CD14-positive monocyte (primary cell): ENCODE data around the gene RGS16. TPM values are rescaled to one million over a fixed set of nuclear protein-coding genes. Genes with fewer than 3 reads are reported as not detected.

ENCODE experiments used
- DNase-seq, 3 donors: peaks; one replicate each; pipeline ENCODE4 v3.0.0-alpha.2; 2011 to 2022
- H2AFZ ChIP-seq: 2 replicates; pipeline ENCODE4 v1.6.0; 2012; ENCODE audit warnings: mild to moderate bottlenecking, low read depth, low read length, inconsistent platforms; ENCODE audit not compliant: insufficient read depth, poor library complexity, severe bottlenecking
- H3K27ac ChIP-seq, 2 donors: 1 replicate in 1 of 2; 2 replicates in 1 of 2; pipeline ENCODE4 v1.5.1; 2012 to 2013; ENCODE audit warnings: low read length in 2 of 2, control low read depth in 1 of 2, inconsistent platforms in 1 of 2, low read depth in 1 of 2, mild to moderate bottlenecking in 1 of 2
- H3K27me3 ChIP-seq, 2 donors: one replicate each; pipeline versions ENCODE4 v1.6.0 to v1.6.1; 2011 to 2013; ENCODE audit warnings: low read length in 2 of 2; ENCODE audit not compliant: control insufficient read depth in 2 of 2, insufficient read depth in 2 of 2
- H3K36me3 ChIP-seq, 2 donors: replicated peaks in 1 of 2; 1 replicate in 1 of 2; 2 replicates in 1 of 2; pipeline versions ENCODE4 v1.5.1 to v1.6.1; 2012 to 2013; ENCODE audit warnings: low read length in 2 of 2, control low read depth in 1 of 2, inconsistent platforms in 1 of 2, mild to moderate bottlenecking in 1 of 2; ENCODE audit not compliant: insufficient read depth in 2 of 2, control insufficient read depth in 1 of 2
- H3K4me1 ChIP-seq, 2 donors: 1 replicate in 1 of 2; 2 replicates in 1 of 2; pipeline versions ENCODE4 v1.5.1 to v1.6.1; 2012 to 2013; ENCODE audit warnings: low read length in 2 of 2, control low read depth in 1 of 2, inconsistent platforms in 1 of 2, mild to moderate bottlenecking in 1 of 2, moderate library complexity in 1 of 2; ENCODE audit not compliant: insufficient read depth in 2 of 2, control insufficient read depth in 1 of 2
- H3K4me2 ChIP-seq: replicated peaks from 2 replicates; pipeline ENCODE3; 2012; ENCODE audit warnings: low read length, moderate library complexity, mild to moderate bottlenecking; ENCODE audit not compliant: poor library complexity, severe bottlenecking; ENCODE audit errors: extremely low read depth
- H3K4me3 ChIP-seq, 3 experiments: fragments of 200-600 bp in 1 of 3; sonication (generic) in 1 of 3; replicated peaks in 1 of 3; 1 replicate in 2 of 3; 2 replicates in 1 of 3; pipeline ENCODE4 v1.5.1; 2011 to 2013; ENCODE audit warnings: low read length in 3 of 3, mild to moderate bottlenecking in 3 of 3, control low read depth in 2 of 3, low read depth in 2 of 3, inconsistent platforms in 1 of 3, moderate library complexity in 1 of 3
- H3K79me2 ChIP-seq: 2 replicates; pipeline ENCODE4 v1.6.0; 2012; ENCODE audit warnings: mild to moderate bottlenecking, control low read depth, inconsistent platforms, low read length, moderate library complexity; ENCODE audit not compliant: insufficient read depth
- H3K9ac ChIP-seq: 2 replicates; pipeline ENCODE4 v1.6.0; 2017; ENCODE audit warnings: low read length, mild to moderate bottlenecking; ENCODE audit not compliant: insufficient read depth, poor library complexity, severe bottlenecking
- H3K9me3 ChIP-seq, 2 donors: replicated peaks in 1 of 2; 1 replicate in 1 of 2; 2 replicates in 1 of 2; pipeline versions ENCODE4 v1.5.1 to v1.6.1; 2012 to 2013; ENCODE audit warnings: low read length in 2 of 2, control low read depth in 1 of 2; ENCODE audit not compliant: control insufficient read depth in 1 of 2, insufficient read depth in 1 of 2
- H4K20me1 ChIP-seq: 2 replicates; pipeline ENCODE4 v1.6.0; 2012; ENCODE audit warnings: mild to moderate bottlenecking, low read length, control low read depth, moderate library complexity; ENCODE audit not compliant: insufficient read depth
- H3K27ac Mint-ChIP-seq, 7 donors: one replicate each; pipeline ENCODE4 v1.8.0; 2020; ENCODE audit warnings: mild to moderate bottlenecking in 7 of 7, mixed read lengths in 7 of 7, moderate library complexity in 6 of 7, inconsistent platforms in 2 of 7
- H3K27me3 Mint-ChIP-seq, 3 donors: one replicate each; pipeline ENCODE4 v1.8.0; 2021 to 2022; ENCODE audit warnings: low read depth in 3 of 3, mild to moderate bottlenecking in 3 of 3, mixed read lengths in 3 of 3, moderate library complexity in 3 of 3, inconsistent platforms in 1 of 3
- H3K36me3 Mint-ChIP-seq, 2 donors: one replicate each; pipeline ENCODE4 v1.8.0; 2020; ENCODE audit warnings: mixed read lengths in 2 of 2, inconsistent platforms in 1 of 2, mild to moderate bottlenecking in 1 of 2
- H3K4me1 Mint-ChIP-seq: one replicate; pipeline ENCODE4 v1.8.0; 2020; ENCODE audit warnings: mild to moderate bottlenecking, mixed read lengths
- H3K4me3 Mint-ChIP-seq, 2 donors: one replicate each; pipeline ENCODE4 v1.8.0; 2020; ENCODE audit warnings: mild to moderate bottlenecking in 2 of 2, mixed read lengths in 2 of 2, moderate library complexity in 1 of 2
- H3K9me3 Mint-ChIP-seq, 7 donors: one replicate each; pipeline ENCODE4 v1.8.0; 2020 to 2022; ENCODE audit warnings: mixed read lengths in 7 of 7, mild to moderate bottlenecking in 6 of 7, moderate library complexity in 6 of 7, inconsistent platforms in 2 of 7
- WGBS: methylation state at CpG from one replicate; pipeline ENCODE4 v1.1.5; 2013; ENCODE audit warnings: missing lambda C conversion rate; ENCODE audit not compliant: insufficient coverage; 5-methylcytosine and 5-hydroxymethylcytosine counted together
- intact Hi-C, 2 donors: fragments of 100-400 bp; cut with micrococcal nuclease; formaldehyde crosslinking; loops; one replicate each; pipeline versions ENCODE4 v1.15.0 to v1.15.1; 2023
- polyA plus RNA-seq, 3 donors: library from polyadenylated mRNA; depleted of rRNA in 1 of 3; unstranded in 2 of 3; stranded (reverse) in 1 of 3; fragments of 300-500 nt in 2 of 3; fragments of >200 nt in 1 of 3; fragmentation: Illumina TruSeq in 2 of 3; gene quantifications; 1 replicate in 2 of 3; 2 replicates in 1 of 3; pipeline ENCODE4 v1.2.3, GENCODE V29; 2012 to 2021
- TF ChIP-seq, protein P1 (sequence below): fragments of 200-600 bp; IDR thresholded peaks from one replicate; pipeline ENCODE4 v1.8.0; 2022; ENCODE audit warnings: antibody characterized with exemption, mild to moderate bottlenecking

RGS16 gene
- polyA plus RNA-seq, 3 donors: 0.07 to 0.44 TPM; not detected in 1

DNA sequence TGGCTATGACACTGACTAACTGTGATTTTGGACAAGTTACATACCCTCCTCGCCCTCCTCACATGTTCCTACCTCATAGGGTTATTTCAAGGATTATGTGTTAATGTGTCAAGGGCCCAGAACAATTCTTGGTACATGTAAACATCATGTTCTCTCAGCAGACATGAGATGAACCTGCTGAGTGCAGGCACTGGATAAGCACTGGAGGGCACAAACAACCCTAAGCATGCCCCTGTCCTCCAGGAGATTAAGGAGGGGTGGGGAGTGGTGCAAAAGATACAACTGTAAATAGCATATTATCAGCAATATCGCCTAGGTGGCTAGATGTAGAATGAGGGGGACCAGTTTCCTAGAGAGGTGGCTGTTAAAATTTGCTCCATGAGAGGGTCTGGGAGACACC is 17.7 kb upstream of the RGS16 start:
- H3K9me3 ChIP-seq: peaks cover 4 to 5% of the 10 kb centered on the region in 2 donors
- intact Hi-C loops: no loop called here
- Mint-ChIP-seq H3K4me1 (no peaks in the 10 kb centered on the region), H3K9me3 (peaks cover 3 to 13% (median 8%) of the 10 kb centered on the region in 7 donors), H3K36me3 (no peaks in the 10 kb centered on the region), H3K4me3 (no peak overlapping the region), H3K27ac (no peak overlapping the region), H3K27me3 (peaks cover 25 to 32% (median 31%) of the 10 kb centered on the region in 3 donors)
- H3K4me2 ChIP-seq: no peak overlapping the region
- no peaks in the 10 kb centered on the region for H3K36me3 ChIP-seq
- H4K20me1 ChIP-seq: no peaks in the 10 kb centered on the region
- H3K27ac ChIP-seq: no peak overlapping the region
- H3K79me2 ChIP-seq: no peaks in the 10 kb centered on the region
- no peaks in the 10 kb centered on the region for H3K4me1 ChIP-seq
- DNase-seq: no peak
- TF ChIP-seq, protein P1, sequence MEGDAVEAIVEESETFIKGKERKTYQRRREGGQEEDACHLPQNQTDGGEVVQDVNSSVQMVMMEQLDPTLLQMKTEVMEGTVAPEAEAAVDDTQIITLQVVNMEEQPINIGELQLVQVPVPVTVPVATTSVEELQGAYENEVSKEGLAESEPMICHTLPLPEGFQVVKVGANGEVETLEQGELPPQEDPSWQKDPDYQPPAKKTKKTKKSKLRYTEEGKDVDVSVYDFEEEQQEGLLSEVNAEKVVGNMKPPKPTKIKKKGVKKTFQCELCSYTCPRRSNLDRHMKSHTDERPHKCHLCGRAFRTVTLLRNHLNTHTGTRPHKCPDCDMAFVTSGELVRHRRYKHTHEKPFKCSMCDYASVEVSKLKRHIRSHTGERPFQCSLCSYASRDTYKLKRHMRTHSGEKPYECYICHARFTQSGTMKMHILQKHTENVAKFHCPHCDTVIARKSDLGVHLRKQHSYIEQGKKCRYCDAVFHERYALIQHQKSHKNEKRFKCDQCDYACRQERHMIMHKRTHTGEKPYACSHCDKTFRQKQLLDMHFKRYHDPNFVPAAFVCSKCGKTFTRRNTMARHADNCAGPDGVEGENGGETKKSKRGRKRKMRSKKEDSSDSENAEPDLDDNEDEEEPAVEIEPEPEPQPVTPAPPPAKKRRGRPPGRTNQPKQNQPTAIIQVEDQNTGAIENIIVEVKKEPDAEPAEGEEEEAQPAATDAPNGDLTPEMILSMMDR: no peak
- peaks cover 15 to 24% of the 10 kb centered on the region in 2 donors for H3K27me3 ChIP-seq
- H2AFZ ChIP-seq: no peak overlapping the region
- no peak overlapping the region for H3K4me3 ChIP-seq
- H3K9ac ChIP-seq: no peak overlapping the region
- no CpG with 5 or more reads among the region's 2 CpGs for WGBS

DNA sequence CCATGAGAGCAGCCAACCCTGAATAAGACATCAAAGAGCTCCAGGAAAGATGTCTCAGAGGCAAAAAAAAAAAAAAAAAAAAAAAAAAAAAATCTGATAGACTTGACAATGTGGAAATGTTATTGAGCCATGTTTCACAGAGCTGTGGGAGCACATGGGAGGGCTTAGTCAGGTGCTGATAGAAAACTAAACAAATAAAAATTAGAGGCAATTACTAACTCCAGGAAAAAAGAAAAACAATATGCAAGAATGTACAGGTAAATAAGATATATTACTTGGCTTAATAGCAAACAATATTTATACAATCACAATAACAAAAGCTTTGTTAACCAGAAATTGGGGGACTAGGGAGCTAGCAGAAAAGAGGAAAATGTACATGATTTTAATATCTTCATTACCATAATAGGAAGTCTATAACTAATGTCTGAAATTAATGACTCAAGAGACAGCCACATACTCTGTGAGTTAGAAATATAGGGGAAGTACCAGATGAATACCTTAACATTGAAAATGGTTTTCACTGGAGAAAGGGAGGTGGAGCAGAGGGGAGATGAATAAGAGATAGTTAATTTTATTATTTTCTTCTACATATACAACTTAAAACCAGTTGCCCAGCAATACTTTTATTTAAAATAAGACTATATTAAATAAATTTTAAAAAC is 16.9 kb upstream of the RGS16 start:
- Mint-ChIP-seq H3K9me3 (peaks cover 3 to 14% (median 9%) of the 10 kb centered on the region in 7 donors), H3K4me3 (no peak overlapping the region), H3K36me3 (no peaks in the 10 kb centered on the region), H3K27me3 (peaks cover 31 to 40% (median 39%) of the 10 kb centered on the region in 3 donors), H3K4me1 (peaks cover 5% of the 10 kb centered on the region), H3K27ac (no peak overlapping the region)
- Histone ChIP-seq H3K4me3 (no peak overlapping the region), H2AFZ (no peak overlapping the region), H3K9ac (no peak overlapping the region), H4K20me1 (no peaks in the 10 kb centered on the region), H3K79me2 (no peaks in the 10 kb centered on the region), H3K9me3 (peaks cover 5 to 8% of the 10 kb centered on the region in 2 donors), H3K27me3 (peaks cover 21 to 32% of the 10 kb centered on the region in 2 donors), H3K4me1 (peaks cover 2% of the 10 kb centered on the region in 2 donors), H3K27ac (no peak overlapping the region), H3K4me2 (no peak overlapping the region), H3K36me3 (no peaks in the 10 kb centered on the region)
- TF ChIP-seq, protein P1: no peak
- intact Hi-C loops: no loop called here
- DNase-seq: no peak
